Thoracic aorta (tissue), 2 donors: ENCODE measurements around the gene GGT6. TPM values are rescaled to one million over a fixed set of nuclear protein-coding genes. Genes with fewer than 3 reads are reported as not detected.

Experiments used
- ATAC-seq: fragments of 150-250 bp; one replicate; pipeline ENCODE4 v1.8.0; 2017; ENCODE audit warnings: low read depth; ENCODE audit not compliant: insufficient number of reproducible peaks, low FRiP score
- DNase-seq: peaks from one replicate; pipeline ENCODE4 v3.0.0-alpha.2; 2020; ENCODE audit warnings: low spot score
- H3K27ac ChIP-seq, 2 donors: fragments of 200-600 bp; sonication (generic); 1 replicate in 1 of 2; 2 replicates in 1 of 2; pipeline ENCODE4 v1.5.1; 2016; ENCODE audit warnings: mild to moderate bottlenecking in 2 of 2, moderate library complexity in 2 of 2
- H3K27me3 ChIP-seq: fragments of 200-600 bp; sonication (generic); replicated peaks from 2 replicates; pipeline ENCODE4 v1.6.0; 2016; ENCODE audit warnings: mild to moderate bottlenecking; ENCODE audit not compliant: insufficient read depth
- H3K36me3 ChIP-seq: fragments of 200-600 bp; sonication (generic); one replicate; pipeline ENCODE4 v1.5.1; 2016
- H3K4me1 ChIP-seq, 2 donors: fragments of 200-600 bp; sonication (generic); 1 replicate in 1 of 2; 2 replicates in 1 of 2; pipeline versions ENCODE4 v1.5.1 to v1.6.0; 2016; ENCODE audit warnings: low read depth in 2 of 2, mild to moderate bottlenecking in 1 of 2; ENCODE audit not compliant: control insufficient read depth in 1 of 2
- H3K4me3 ChIP-seq: fragments of 200-600 bp; sonication (generic); 2 replicates; pipeline ENCODE4 v1.5.1; 2016; ENCODE audit warnings: mild to moderate bottlenecking
- H3K9me3 ChIP-seq: fragments of 200-600 bp; sonication (generic); 2 replicates; pipeline ENCODE4 v1.5.1; 2016
- total RNA-seq, 2 donors: library from RNA; depleted of rRNA; stranded (reverse); fragments of >200 nt; gene quantifications; one replicate each; pipeline versions ENCODE4 v1.1.0 to v1.2.3, GENCODE V29; 2016
- TF ChIP-seq, protein P1 (sequence below): fragments of 200-600 bp; sonication (generic); IDR thresholded peaks from one replicate; pipeline ENCODE4 v1.5.1; 2019; ENCODE audit warnings: antibody characterized with exemption

Gene GGT6
- total RNA-seq, 2 donors from 2014 or later: not detected

DNA sequence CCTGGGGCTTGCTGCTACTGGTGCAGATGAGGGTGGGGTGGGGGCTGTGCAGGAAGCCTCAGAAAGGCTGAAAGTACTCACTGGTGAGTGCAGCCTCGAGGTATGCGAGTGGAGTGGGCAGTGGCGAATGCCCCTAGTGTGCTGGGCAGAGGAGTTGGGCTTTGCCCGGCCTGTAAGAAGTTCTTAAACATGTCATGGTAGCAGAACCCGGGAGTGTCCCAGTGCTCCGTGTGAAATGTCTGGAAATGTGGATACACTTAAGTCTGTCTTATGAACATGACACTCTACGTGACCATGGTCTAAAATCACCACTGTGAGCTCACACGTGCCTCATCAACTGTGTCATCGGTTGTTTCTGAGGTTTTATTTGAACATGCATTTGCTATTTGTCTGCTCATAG is 25.7 kb upstream of the GGT6 start:
- H3K27ac ChIP-seq: no peak overlapping the region
- peaks cover 5 to 13% of the 10 kb centered on the region in 2 donors for H3K4me1 ChIP-seq
- H3K9me3 ChIP-seq: no peaks in the 10 kb centered on the region
- no peaks in the 10 kb centered on the region for H3K36me3 ChIP-seq
- no peaks in the 10 kb centered on the region for H3K27me3 ChIP-seq
- ATAC-seq (no peak), DNase-seq (no peak)
- TF ChIP-seq, protein P1, sequence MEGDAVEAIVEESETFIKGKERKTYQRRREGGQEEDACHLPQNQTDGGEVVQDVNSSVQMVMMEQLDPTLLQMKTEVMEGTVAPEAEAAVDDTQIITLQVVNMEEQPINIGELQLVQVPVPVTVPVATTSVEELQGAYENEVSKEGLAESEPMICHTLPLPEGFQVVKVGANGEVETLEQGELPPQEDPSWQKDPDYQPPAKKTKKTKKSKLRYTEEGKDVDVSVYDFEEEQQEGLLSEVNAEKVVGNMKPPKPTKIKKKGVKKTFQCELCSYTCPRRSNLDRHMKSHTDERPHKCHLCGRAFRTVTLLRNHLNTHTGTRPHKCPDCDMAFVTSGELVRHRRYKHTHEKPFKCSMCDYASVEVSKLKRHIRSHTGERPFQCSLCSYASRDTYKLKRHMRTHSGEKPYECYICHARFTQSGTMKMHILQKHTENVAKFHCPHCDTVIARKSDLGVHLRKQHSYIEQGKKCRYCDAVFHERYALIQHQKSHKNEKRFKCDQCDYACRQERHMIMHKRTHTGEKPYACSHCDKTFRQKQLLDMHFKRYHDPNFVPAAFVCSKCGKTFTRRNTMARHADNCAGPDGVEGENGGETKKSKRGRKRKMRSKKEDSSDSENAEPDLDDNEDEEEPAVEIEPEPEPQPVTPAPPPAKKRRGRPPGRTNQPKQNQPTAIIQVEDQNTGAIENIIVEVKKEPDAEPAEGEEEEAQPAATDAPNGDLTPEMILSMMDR: no peak
- no peak overlapping the region for H3K4me3 ChIP-seq

GRCh38 chr17:4585638-4585994 is 25.2 kb upstream of the GGT6 start:
- Histone ChIP-seq H3K27me3 (no peaks in the 10 kb centered on the region), H3K36me3 (no peaks in the 10 kb centered on the region), H3K9me3 (no peaks in the 10 kb centered on the region), H3K4me1 (peaks cover 5 to 13% of the 10 kb centered on the region in 2 donors), H3K4me3 (no peak overlapping the region), H3K27ac (no peak overlapping the region)
- TF ChIP-seq, protein P1: no peak
- no peak for DNase-seq
- ATAC-seq: no peak

DNA sequence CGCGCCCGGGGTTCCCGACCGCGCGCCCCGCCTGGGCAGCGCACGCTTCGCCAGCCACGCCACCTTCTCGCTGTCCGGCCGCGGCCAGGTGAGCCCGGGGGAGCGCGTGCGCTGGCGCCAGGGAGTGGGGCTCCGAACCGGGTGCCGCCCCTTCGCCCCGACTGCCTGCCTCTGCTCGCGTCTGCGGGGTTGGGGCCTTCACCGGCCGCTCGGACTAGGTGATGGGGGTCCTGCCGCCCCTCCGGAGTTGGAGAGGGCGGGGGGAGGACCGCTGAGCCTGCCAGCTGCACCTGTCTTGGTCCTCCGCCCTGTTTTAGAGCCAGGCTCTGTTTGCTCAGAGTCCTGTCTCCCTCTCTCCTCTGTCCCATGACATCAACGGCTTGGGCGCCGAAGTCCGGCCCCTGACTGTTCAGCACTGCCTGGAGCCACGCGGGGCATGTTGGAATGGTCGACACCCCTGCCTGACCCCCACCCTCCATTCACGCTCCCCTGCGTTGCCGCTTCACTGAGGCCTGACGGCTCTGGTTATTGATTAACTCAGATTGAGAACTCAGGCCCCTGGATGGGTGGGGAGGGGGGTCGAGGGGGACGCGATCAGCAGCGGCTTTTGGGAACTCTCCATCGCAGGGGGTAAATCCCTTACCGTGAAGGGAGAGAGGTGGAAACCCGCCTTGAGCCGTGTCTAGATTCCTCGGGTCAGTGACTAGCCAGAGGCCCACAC is 24.7 kb upstream of the GGT6 start:
- Histone ChIP-seq H3K9me3 (no peaks in the 10 kb centered on the region), H3K27me3 (no peaks in the 10 kb centered on the region), H3K36me3 (no peaks in the 10 kb centered on the region), H3K4me1 (peaks cover 5 to 13% of the 10 kb centered on the region in 2 donors), H3K4me3 (no peak overlapping the region), H3K27ac (no peak overlapping the region)
- DNase-seq (no peak), ATAC-seq (no peak)
- TF ChIP-seq, protein P1: no peak

GRCh38 chr17:4584101-4584916 is 23.9 kb upstream of the GGT6 start, which contains the start of gene SMTNL2:
SMTNL2 (plus strand) TSS chr17:4584529; CDS start chr17:4584606, 77 bp downstream.
- no peak for ATAC-seq
- Histone ChIP-seq H3K27ac (no peak within 1 kb of the TSS), H3K36me3 (no peaks in the 10 kb centered on the region)

DNA sequence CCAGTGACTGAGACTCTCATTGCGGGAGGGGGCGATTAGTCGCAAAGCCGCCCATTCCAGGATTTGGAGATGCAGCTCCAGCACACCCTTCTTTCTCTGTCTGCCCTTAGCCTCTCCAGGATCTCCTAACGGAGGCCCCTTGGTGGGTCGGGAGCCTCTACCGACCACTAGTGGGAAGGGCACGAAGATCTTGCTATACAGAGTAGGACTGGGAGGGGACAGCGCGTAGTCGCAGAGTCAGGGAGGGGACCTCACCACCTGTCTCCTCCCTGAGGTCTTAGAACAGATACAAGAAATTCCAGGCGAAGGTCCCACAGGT is 23.4 kb upstream of the GGT6 start:
- peak overlapping the region; percentile 68 for H3K4me3 ChIP-seq
- ATAC-seq (no peak), DNase-seq (no peak)
- H3K27me3 ChIP-seq: no peaks in the 10 kb centered on the region
- peaks cover 5 to 13% of the 10 kb centered on the region in 2 donors for H3K4me1 ChIP-seq
- no peaks in the 10 kb centered on the region for H3K36me3 ChIP-seq
- H3K27ac ChIP-seq: no peak overlapping the region
- H3K9me3 ChIP-seq: no peaks in the 10 kb centered on the region
- TF ChIP-seq, protein P1: peak; percentile 18

More at GRCh38 chr17:4584101-4584916, 23.9 kb upstream of the GGT6 start, which contains the start of gene SMTNL2:
- peak within 1 kb of the TSS; percentile 68 for H3K4me3 ChIP-seq
- TF ChIP-seq, protein P1: no peak
- H3K27me3 ChIP-seq: no peaks in the 10 kb centered on the region
- no peaks in the 10 kb centered on the region for H3K9me3 ChIP-seq
- peaks cover 5 to 13% of the 10 kb centered on the region in 2 donors for H3K4me1 ChIP-seq
- DNase-seq: no peak
